GM19372 (cell line): Measurements from ENCODE around the gene EPG5.
"Not testable (repeated sequence)": the region's sequence is repeated elsewhere in the genome, so short reads cannot be mapped to it uniquely, and the experiment has no call there.

Experiments used
- ATAC-seq: cut with Tn5 transposase; IDR thresholded peaks from one replicate; pipeline ENCODE4 v1.9.1; 2021; ENCODE audit warnings: mild to moderate bottlenecking, low read depth, moderate library complexity; ENCODE audit not compliant: unreplicated experiment

Gene EPG5

DNA sequence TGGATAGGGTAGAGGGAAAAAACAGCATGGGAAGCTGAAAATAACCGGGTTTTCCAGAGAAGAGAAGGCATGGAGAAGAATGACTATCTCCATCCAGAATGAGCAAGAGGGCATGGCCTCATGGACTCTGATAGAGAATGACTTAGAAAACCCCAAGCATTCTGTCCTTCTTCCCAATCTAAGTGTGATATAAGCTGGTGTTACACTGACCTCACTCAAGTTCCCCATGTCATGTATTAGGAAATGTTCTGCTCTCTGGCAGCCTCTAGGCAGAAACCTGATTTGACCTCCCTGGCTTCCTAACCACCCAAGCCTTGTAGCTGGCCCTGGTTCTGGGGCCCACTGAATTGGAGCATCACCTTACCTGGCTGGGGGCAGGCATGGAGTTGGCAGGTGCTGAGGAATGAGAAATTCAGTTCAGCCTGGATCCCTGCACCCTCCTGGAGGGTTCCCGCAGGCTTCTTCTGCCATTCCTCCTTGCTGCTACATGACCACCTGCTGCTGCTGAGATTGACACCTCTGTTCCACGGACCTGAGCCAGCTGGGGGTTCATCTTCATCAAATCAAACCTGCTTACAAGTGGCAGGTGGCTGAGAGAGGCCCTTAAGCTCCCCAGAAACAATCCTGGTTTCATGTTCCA, 146.9 kb downstream of the EPG5 start:
- no peak for ATAC-seq

DNA sequence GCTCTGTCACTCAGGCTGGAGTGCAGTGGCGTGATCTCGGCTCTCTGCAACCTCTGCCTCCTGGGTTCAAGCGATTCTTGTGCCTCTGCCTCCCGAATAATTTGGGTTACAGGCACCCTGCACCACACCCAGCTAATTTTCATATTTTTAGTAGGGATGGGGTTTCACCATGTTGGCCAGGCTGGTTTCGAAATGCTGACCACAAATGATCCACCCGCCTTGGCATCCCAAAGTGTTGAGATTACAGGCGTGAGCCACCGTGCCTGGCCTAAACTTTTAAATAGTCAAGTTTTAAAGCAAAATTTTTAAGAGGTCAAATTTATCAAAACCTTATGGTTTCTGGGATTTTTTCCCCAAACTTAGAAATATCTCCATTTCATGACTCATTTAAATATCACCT, 148.4 kb downstream of the EPG5 start:
- ATAC-seq: not testable (repeated sequence)

DNA sequence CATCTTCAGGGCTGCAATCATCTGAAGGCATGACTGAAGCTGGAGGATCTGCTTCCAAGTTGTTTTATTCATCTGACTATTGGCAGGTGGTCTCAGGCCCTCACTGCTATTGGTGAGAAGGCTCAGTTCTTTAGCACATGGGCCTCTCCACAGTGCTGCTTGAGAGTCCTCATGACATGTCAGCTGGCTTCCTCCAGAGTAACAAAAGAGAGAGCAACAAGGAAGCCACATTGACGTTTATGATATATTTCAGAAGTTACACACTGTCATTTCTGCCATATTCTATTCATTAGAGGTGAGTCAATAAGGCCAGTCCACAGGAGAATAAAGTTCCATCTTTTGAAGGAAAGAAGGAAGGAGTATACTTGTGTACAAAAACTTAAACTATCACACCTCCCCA, 149.6 kb downstream of the EPG5 start:
- ATAC-seq: no peak

DNA sequence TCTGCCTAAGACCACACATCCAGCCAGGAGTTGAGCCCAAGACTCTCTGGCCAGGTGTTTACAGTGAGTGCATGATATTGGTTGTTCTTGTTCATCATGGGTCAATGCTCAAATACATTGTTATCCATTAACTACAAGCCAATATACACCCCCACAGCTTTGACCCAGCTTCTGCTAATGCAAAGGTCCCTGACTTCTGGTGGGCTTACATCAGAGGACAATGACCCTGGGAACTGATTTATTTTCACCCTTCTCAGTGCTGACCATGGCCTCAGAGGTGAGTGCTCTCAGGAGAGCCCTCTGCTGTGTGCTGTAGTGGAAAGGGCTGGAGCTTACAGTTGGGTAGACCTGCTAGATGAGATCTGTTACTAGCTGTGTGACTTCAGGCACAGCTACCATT, 152.4 kb downstream of the EPG5 start:
- not testable (repeated sequence) for ATAC-seq

DNA sequence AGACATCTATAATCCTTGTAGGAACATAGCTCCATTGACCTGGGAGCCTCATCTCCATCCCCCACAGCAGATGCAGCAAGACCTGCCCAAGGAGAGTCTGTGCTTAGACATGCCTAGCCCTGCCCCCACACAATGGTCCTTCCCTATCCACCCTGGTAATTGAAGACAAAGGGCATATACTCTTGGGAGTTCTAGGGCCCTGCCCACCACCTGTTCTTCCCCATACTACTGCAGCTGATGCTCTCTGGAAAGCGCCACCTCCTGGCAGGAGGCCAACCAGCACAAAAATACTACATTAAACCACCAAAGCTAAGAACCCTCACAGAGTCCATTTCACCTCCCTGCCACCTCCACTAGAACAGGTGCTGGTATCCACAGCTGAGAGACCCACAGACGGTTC, 160.0 kb downstream of the EPG5 start:
- not testable (repeated sequence) for ATAC-seq

DNA sequence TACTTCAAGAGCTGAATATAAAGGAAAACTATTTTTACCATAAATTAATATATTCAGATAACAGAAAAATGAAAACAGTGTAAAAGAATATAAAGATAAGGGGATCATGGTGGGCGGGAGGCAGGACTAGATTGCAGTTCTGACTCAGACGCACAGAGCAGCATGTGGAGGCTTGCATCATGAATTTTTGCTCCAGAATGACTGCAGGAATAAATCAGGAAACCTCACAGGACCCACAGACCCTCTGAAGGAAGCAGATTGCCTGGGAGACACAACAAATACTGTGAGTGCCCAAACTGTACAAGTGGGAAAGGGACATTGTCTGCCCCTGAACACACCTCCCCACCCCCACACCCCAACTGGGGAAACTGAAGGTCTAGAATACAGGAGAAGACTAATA, 160.9 kb downstream of the EPG5 start:
- no peak for ATAC-seq

DNA sequence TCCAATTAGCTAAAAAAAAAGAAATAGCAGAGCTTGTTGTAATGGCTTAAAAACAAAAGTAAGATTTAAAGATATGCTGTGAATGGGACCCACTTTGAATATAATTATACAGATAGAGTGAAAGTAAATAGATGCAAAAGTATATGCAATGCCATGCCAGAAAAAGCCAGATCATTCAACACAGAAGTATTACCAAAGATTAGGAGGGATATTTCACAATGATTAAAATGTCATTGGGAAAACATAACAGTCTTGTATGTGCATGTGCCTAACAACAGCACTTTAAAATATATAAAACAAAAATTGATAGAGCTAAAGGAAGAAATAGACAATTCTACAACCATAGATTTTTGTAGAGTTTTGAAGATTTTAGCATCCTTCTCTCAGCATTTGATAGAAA, 161.6 kb downstream of the EPG5 start:
- ATAC-seq: no peak

DNA sequence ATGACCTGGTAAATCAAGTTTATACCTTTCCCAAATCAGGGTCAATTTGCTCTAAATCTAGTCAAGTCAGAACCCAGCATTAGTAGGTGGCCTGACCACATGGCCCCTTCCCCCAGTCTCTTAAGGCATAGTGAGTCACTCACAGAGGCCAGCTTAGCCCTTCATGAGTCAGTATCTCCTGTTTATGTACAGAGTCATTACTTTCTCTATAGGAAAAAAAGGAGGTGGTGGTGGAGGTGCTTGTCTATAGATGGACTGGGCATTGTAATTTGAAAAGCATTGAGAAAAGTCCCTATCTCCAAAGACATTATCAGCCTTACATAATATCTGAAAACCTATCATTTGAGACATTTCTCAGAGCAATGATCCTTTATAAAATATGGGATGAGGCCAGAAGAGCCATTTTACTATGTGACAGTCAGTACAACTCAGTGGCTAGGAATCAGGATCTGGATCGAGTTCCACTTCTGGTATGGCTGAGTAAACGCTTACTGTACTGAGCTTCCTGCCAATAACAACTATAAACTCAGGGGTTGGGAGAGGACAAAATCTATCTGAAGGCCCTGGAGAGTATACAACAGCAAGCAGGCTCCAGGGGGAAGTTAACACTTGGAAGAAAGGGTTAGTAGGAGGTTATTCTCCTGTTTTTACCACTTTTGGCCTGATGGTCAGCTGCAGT, 164.2 kb downstream of the EPG5 start:
- ATAC-seq: no peak

DNA sequence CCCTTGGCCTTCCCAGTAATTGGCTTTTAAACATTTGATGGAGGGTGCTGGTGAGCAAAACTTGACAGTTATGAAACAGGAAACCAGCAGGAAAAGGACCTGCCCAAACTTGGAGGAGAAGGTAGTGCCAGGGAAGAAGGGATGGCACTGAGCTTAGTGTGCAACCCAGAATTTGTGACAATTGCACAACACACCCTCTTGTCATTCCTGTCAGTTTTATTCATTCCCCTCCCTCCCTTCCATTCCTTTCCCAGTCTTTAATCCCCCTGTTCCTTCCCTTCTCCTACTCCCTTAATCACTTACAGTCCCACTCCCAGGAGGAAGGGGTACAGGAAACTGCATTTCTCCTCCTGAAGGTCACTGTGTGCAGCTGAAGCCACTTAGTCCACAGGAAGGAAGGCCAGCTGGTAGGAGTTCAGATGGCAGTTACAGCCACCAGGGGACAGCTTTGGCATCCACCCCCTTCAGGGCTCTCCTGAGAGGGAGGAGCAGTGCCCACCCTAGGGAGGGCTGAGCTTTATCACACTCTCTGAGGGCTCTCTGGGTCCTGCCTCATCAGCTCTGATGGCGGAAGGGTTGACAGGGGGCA, 165.6 kb downstream of the EPG5 start:
- ATAC-seq: no peak
